ENCODE measurements around the gene ZCCHC2. TPM values are rescaled to one million over a fixed set of nuclear protein-coding genes. Genes with fewer than 3 reads are reported as not detected.

The ZCCHC2 gene
- total and polyA plus RNA-seq, 2 of the 13 experiments (the other 11 are each of a cell fraction or from before 2014, with no cell fraction given) = 62.5 to 76.1 TPM

DNA sequence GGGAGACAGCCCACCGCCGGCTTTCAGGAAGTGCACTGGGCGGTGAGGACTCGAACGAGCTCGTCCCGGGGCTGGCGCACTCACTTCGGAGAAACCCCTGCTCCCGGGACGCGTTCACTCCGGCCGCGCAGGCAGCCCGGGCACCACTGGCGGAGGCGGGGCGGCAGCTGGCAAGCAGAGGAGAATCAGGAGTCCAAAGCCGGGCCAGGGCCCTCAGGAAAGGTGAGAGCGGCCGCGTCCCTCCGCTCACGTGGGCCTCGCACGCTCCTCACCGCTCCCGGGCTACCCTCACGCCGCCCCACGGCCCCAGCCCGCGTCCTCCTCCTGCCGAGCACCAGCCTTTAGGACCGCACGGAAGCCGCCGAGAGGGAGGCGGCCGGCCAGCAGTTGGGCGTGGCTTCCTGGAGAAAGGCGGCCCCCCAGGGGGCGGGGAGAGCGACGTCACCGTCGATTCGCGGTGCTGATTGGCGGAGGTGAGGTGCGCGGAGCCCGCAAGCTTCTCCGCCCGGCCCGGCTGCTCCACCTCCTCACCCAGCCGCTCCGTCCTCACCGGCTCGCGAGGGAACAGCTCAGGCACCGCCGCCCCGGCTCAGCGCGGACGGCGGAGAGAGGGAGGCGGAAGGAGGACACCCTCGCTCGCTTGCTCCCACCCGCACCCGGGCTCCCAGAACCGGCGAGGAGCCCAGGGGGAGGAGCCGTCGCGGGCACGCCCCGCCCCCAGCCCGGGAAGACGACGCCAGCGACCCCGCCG is at the start of gene ZCCHC2 (continued):
- TF ChIP-seq ARID3A (IDR thresholded peaks at IDR 0.05; ENCODE audit: low read depth, low read length) = no peak; the same call in 1 of the 2 replicates
- peak; percentile 91 for TF ChIP-seq MTA1 (CRISPR knock-in tag; IDR thresholded peaks at IDR 0.05; ENCODE audit: borderline replicate concordance)
- peak; percentile 89 for TF ChIP-seq HNRNPUL1 (IDR thresholded peaks at IDR 0.05; ENCODE audit: low read depth, low read length)
- no peak for TF ChIP-seq ATM (IDR thresholded peaks at IDR 0.05; ENCODE audit: borderline replicate concordance)
- TF ChIP-seq STAG1 (CRISPR knock-in tag; IDR thresholded peaks at IDR 0.05) = 0 out of 2 replicates have a peak, but pooled peaks have one; percentile 2
- TF ChIP-seq PITX1 (CRISPR knock-in tag; IDR thresholded peaks at IDR 0.05) = peak; percentile 86
- TF ChIP-seq ESRRA (CRISPR knock-in tag; IDR thresholded peaks at IDR 0.05; ENCODE audit: low read depth) = peak; percentile 73; the same call in 1 of the 2 replicates
- TF ChIP-seq HMG20B (CRISPR knock-in tag; conservative IDR thresholded peaks at IDR 0.05) = peak; percentile 87
- no peak; the same call in 1 of the 2 replicates for TF ChIP-seq ZNF451 (CRISPR knock-in tag; IDR thresholded peaks at IDR 0.05)
- TF ChIP-seq AKNA (CRISPR knock-in tag; IDR thresholded peaks at IDR 0.05; ENCODE audit: borderline replicate concordance) = no peak
- TF ChIP-seq POGZ (CRISPR knock-in tag; IDR thresholded peaks at IDR 0.05) = peak; percentile 97
- peak; percentile 67; the same call in 1 of the 2 replicates for TF ChIP-seq ZNF546 (CRISPR knock-in tag; conservative IDR thresholded peaks at IDR 0.05)
- TF ChIP-seq ZNF343 (CRISPR knock-in tag; IDR thresholded peaks at IDR 0.05) = peak; percentile 98
- TF ChIP-seq HOXD1 (CRISPR knock-in tag; IDR thresholded peaks at IDR 0.05) = peak; percentile 24; the same call in 1 of the 2 replicates
- TF ChIP-seq ZNF547 (CRISPR knock-in tag; IDR thresholded peaks at IDR 0.05) = peak; percentile 97
- peak; percentile 47; the same call in 1 of the 2 replicates for TF ChIP-seq FOXC1 (CRISPR knock-in tag; IDR thresholded peaks at IDR 0.05; ENCODE audit: borderline replicate concordance)
- peak; percentile 29; the same call in 1 of the 2 replicates for TF ChIP-seq ZNF703 (CRISPR knock-in tag; IDR thresholded peaks at IDR 0.05; ENCODE audit: borderline replicate concordance)
- TF ChIP-seq MLLT10 (CRISPR knock-in tag; IDR thresholded peaks at IDR 0.05) = no peak
- peak; percentile 13; the same call in 1 of the 2 replicates for TF ChIP-seq RFX3 (CRISPR knock-in tag; IDR thresholded peaks at IDR 0.05)
- TF ChIP-seq MBD4 (IDR thresholded peaks at IDR 0.05; ENCODE audit: borderline replicate concordance, low read length) = no peak
